Panc1 (cell line): ENCODE data around the gene SLC11A2. TPM values are rescaled to one million over a fixed set of nuclear protein-coding genes. Genes with fewer than 3 reads are reported as not detected.

Experiments used
- ATAC-seq: fragments of 200-7000 bp; cut with Tn5 transposase; 2 replicates; pipeline ENCODE4 v1.9.1; 2020; ENCODE audit warnings: mild to moderate bottlenecking, moderate library complexity
- BruUV-seq: library from RNA; stranded (reverse); fragments of 400-500 nt; replicated peaks from 2 replicates; lab custom pipeline; 2021; lab: Mats Ljungman, UMichigan
- CTCF ChIA-PET: fragments of 300-600 bp; sonication (Branson Sonifier 250); formaldehyde crosslinking; loops from one replicate; lab custom pipeline; 2022; ENCODE audit warnings: antibody characterized with exemption; lab: Charles Lee
- POLR2A ChIA-PET: fragments of 300-600 bp; sonication (Branson Sonifier 250); formaldehyde crosslinking; loops from one replicate; lab custom pipeline; 2022; ENCODE audit warnings: antibody characterized with exemption; lab: Charles Lee
- DNase-seq: peaks from one replicate; pipeline ENCODE4 v3.0.0-alpha.2; 2010; ENCODE audit warnings: low read depth, low spot score
- H3K27ac ChIP-seq: 2 replicates; pipeline ENCODE4 v1.5.1; 2011; ENCODE audit warnings: mild to moderate bottlenecking, low read length, inconsistent platforms
- H3K27me3 ChIP-seq: fragments of 200-500 bp; sonication (Bioruptor generic); 2 replicates; pipeline ENCODE4 v1.6.0; 2014; ENCODE audit warnings: low read length, inconsistent platforms; ENCODE audit not compliant: control insufficient read depth, insufficient read depth
- H3K36me3 ChIP-seq: fragments of 200-500 bp; sonication (Bioruptor generic); 2 replicates; pipeline ENCODE4 v1.5.1; 2014; ENCODE audit warnings: inconsistent platforms, mild to moderate bottlenecking, low read length, moderate library complexity; ENCODE audit not compliant: control insufficient read depth, insufficient read depth
- H3K4me1 ChIP-seq: 2 replicates; pipeline ENCODE4 v1.5.1; 2011; ENCODE audit warnings: inconsistent platforms, mild to moderate bottlenecking, low read length, moderate library complexity; ENCODE audit not compliant: control insufficient read depth, insufficient read depth
- H3K4me3 ChIP-seq, 2 experiments: 2 replicates each; pipeline ENCODE4 v1.5.1; 2011 to 2012; ENCODE audit warnings: low read depth in 2 of 2, low read length in 2 of 2, mild to moderate bottlenecking in 2 of 2, inconsistent platforms in 1 of 2, moderate library complexity in 1 of 2
- H3K9me3 ChIP-seq: fragments of 200-500 bp; sonication (Bioruptor generic); 2 replicates; pipeline ENCODE4 v1.5.1; 2014; ENCODE audit warnings: low read depth, mild to moderate bottlenecking, inconsistent platforms, low read length, moderate library complexity; ENCODE audit not compliant: control insufficient read depth, insufficient read depth
- CTCF ChIP-seq: fragments of 450-650 bp; IDR thresholded peaks from 2 replicates; pipeline ENCODE4 v1.5.1; 2017; ENCODE audit warnings: mild to moderate bottlenecking
- POLR2AphosphoS5 ChIP-seq: IDR thresholded peaks from 2 replicates; pipeline ENCODE4 v1.6.1; 2012; ENCODE audit warnings: mild to moderate bottlenecking, low read depth, low read length, moderate library complexity
- REST ChIP-seq, 2 experiments: IDR thresholded peaks; 2 replicates each; pipeline ENCODE4 v1.6.1; 2011 to 2012; ENCODE audit warnings: low read depth in 2 of 2, control low read depth in 1 of 2, low read length in 1 of 2, mild to moderate bottlenecking in 1 of 2, moderate library complexity in 1 of 2; ENCODE audit not compliant: insufficient read depth in 1 of 2
- SIN3A ChIP-seq: IDR thresholded peaks from 2 replicates; pipeline ENCODE4 v1.6.1; 2012; ENCODE audit warnings: low read depth, mild to moderate bottlenecking, low read length, moderate library complexity, borderline replicate concordance; ENCODE audit not compliant: insufficient read depth
- TCF7L2 ChIP-seq: IDR thresholded peaks from 2 replicates; pipeline ENCODE4 v1.6.1; 2011; ENCODE audit warnings: mild to moderate bottlenecking, low read depth, low read length, inconsistent platforms
- in situ Hi-C: cut with HindIII; loops from 2 replicates; pipeline ENCODE4 v1.10.0; 2016; ENCODE audit warnings: low sequenced_read_pairs, low pct_unique_long_range_greater_than_20kb
- intact Hi-C: fragments of 100-400 bp; cut with micrococcal nuclease; formaldehyde crosslinking; loops from one replicate; pipeline ENCODE4 v1.10.0; 2022; ENCODE audit not compliant: unreplicated experiment
- total RNA-seq: library from RNA; stranded (reverse); gene quantifications from one replicate; pipeline ENCODE4 v1.2.1, GENCODE V29; 2021; ENCODE audit not compliant: unreplicated experiment

The SLC11A2 gene
- total RNA-seq, 1 experiment from 2014 or later = 59.9 TPM

GRCh38 chr12:50929831-50930230, 96.4 kb downstream of the SLC11A2 start:
- H3K4me1 ChIP-seq = no peaks in the 10 kb centered on the region
- intact Hi-C loops = no loop called here
- ATAC-seq = no peak

More at GRCh38 chr12:50929831-50930230, 96.4 kb downstream of the SLC11A2 start:
- no TSS peak for BruUV-seq
- Histone ChIP-seq H3K27ac (no peak overlapping the region), H3K36me3 (no peaks in the 10 kb centered on the region), H3K4me3 (no peak overlapping the region), H3K27me3 (0 out of 2 replicates have a peak, but pooled peaks cover 2% of the 10 kb centered on the region), H3K9me3 (no peaks in the 10 kb centered on the region)
- DNase-seq = no peak
- in situ Hi-C loops = no loop called here
- POLR2A ChIA-PET = no interaction called here
- CTCF ChIA-PET = no interaction called here
- TF ChIP-seq TCF7L2 (no peak), REST (IDR thresholded peaks at IDR 0.05; ENCODE audit: insufficient read depth in 1 of 2, low read depth in 2 of 2, low read length in 1 of 2) (no peak), SIN3A (no peak), POLR2AphosphoS5 (no peak), CTCF (no peak)

Other genes with a start within 250 kb of the SLC11A2 start
- gene TMPRSS12, start 183.5 kb downstream of the SLC11A2 start, total RNA-seq = not detected
- gene HIGD1C, start 73.8 kb downstream of the SLC11A2 start, total RNA-seq = not detected
- gene LETMD1, start 21.9 kb upstream of the SLC11A2 start, total RNA-seq = 47.9 TPM
- 50.5 TPM for gene CSRNP2, start 57.2 kb upstream of the SLC11A2 start, total RNA-seq
- 33.9 TPM for gene TFCP2, start 146.8 kb upstream of the SLC11A2 start, total RNA-seq
- 3.1 TPM for gene POU6F1, start 191.7 kb upstream of the SLC11A2 start, total RNA-seq
- gene DAZAP2, start 212.4 kb upstream of the SLC11A2 start, total RNA-seq = 197 TPM
- gene SMAGP, start 244.0 kb upstream of the SLC11A2 start, total RNA-seq = 2.4 TPM